Transverse colon (tissue), 3 donors: Measurements from ENCODE around the gene SRSF12.

ENCODE experiments used
- CTCF ChIP-seq, 5 experiments: fragments of 200-600 bp in 3 of 5; fragments of 450-650 bp in 2 of 5; sonication (generic) in 3 of 5; IDR thresholded peaks; 1 replicate in 2 of 5; 2 replicates in 3 of 5; pipeline ENCODE4 v1.5.1; 2016 to 2017; ENCODE audit warnings: antibody characterized with exemption in 5 of 5, inconsistent platforms in 3 of 5, mild to moderate bottlenecking in 2 of 5, moderate library complexity in 1 of 5
- POLR2A ChIP-seq: fragments of 450-650 bp; IDR thresholded peaks from one replicate; pipeline ENCODE4 v1.6.1; 2016; ENCODE audit warnings: antibody characterized with exemption, mild to moderate bottlenecking, moderate library complexity

- TF ChIP-seq CTCF (IDR thresholded peaks at IDR 0.05) = no peak
- no peak for TF ChIP-seq POLR2A
These were observed 42.6 kb upstream of the SRSF12 start for GRCh38 chr6:89160331-89161092.
